Rectal smooth muscle tissue (tissue), 1 donor: Measurements from ENCODE around the gene ETV6.
"Not testable (repeated sequence)": the region's sequence is repeated elsewhere in the genome, so short reads cannot be mapped to it uniquely, and the experiment has no call there.

Experiments used
- H3K27ac ChIP-seq: one replicate; pipeline ENCODE4 v1.7.0; 2013; ENCODE audit warnings: low read depth, low read length, inconsistent platforms
- H3K27me3 ChIP-seq: one replicate; pipeline ENCODE4 v1.7.0; 2013; ENCODE audit warnings: low read length; ENCODE audit not compliant: control insufficient read depth, insufficient read depth
- H3K36me3 ChIP-seq: one replicate; pipeline ENCODE4 v1.7.0; 2013; ENCODE audit warnings: low read length; ENCODE audit not compliant: control insufficient read depth, insufficient read depth
- H3K4me1 ChIP-seq: one replicate; pipeline ENCODE4 v1.7.0; 2013; ENCODE audit warnings: low read length; ENCODE audit not compliant: control insufficient read depth, insufficient read depth
- H3K4me3 ChIP-seq: one replicate; pipeline ENCODE4 v1.7.0; 2013; ENCODE audit warnings: low read length
- H3K9ac ChIP-seq: one replicate; pipeline ENCODE4 v1.7.0; 2013; ENCODE audit warnings: low read length

ETV6 gene

DNA sequence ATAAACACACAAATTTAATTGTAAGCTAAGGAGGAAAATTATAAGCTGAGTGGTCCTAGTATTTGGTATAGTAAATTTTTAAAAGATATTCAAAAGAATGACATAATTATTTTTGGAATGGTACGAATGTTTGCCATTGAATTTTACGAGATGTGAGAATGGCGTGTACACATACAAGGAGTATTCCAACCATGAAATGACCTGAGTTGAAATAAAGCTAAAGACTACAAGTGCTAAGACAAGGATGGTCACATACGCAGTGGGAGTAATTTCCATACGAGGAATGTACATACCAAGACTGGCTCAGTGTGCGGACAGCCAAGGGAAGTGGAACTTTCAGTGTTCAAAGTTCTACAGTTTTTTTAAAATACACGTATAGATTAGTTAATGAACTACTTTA, 21.1 kb upstream of the ETV6 start:
- Histone ChIP-seq H3K4me3 (no peak overlapping the region), H3K36me3 (no peaks in the 10 kb centered on the region), H3K27me3 (no peaks in the 10 kb centered on the region), H3K9ac (no peak overlapping the region), H3K4me1 (no peaks in the 10 kb centered on the region), H3K27ac (no peak overlapping the region)

DNA sequence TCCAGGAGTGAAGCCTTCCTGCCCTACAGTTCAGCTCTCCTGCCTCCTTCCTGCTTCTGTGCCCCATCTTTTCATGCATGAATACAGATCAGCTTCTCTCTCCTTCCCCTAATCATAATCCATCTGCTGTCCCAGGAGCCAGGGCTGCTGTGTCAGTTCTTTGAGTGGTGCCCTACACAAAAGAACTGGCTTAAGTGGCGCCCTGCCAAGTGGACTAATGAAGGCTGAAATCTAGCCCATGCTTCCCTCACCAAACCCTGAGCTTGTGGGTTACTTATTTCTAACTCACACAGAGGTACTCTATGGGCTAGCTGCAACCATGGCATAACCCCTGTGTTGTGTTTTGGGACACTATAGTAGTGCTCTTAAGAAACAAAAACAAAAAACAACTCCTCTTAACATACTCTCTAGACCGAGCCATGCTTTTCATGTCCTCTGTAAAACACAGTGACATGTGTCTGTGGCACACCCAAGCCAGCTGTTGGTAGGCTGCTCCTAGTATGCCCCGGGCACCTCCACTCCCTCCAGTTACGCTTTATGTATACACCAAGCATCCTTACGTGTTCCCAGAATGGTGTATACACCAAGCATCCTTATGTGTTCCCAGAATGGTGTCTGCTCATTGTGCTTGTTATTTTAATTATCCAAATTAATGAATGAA, 19.3 kb upstream of the ETV6 start:
- Histone ChIP-seq H3K9ac (no peak overlapping the region), H3K4me3 (no peak overlapping the region), H3K4me1 (no peaks in the 10 kb centered on the region), H3K36me3 (no peaks in the 10 kb centered on the region), H3K27ac (no peak overlapping the region), H3K27me3 (no peaks in the 10 kb centered on the region)

DNA sequence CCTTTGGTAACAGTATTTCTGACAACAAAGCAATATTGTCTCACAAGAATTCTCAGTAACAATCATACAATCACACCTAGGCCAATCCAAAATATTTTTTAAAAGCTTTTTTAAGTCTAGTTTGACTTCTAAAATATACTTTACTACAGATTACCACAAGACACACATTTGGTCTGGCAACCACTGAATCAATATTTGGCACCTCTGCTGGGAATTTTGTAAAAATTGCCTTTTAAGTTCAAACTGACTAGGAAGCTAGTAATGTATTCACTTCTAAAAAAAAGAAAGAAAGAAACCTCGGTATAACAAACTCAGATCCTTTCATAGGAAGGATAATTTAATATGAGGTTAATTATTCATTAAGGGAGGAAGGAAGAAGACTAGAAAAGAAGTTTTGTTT, 18.2 kb upstream of the ETV6 start:
- Histone ChIP-seq H3K36me3 (no peaks in the 10 kb centered on the region), H3K4me3 (no peak overlapping the region), H3K4me1 (no peaks in the 10 kb centered on the region), H3K27ac (no peak overlapping the region), H3K9ac (no peak overlapping the region), H3K27me3 (no peaks in the 10 kb centered on the region)

DNA sequence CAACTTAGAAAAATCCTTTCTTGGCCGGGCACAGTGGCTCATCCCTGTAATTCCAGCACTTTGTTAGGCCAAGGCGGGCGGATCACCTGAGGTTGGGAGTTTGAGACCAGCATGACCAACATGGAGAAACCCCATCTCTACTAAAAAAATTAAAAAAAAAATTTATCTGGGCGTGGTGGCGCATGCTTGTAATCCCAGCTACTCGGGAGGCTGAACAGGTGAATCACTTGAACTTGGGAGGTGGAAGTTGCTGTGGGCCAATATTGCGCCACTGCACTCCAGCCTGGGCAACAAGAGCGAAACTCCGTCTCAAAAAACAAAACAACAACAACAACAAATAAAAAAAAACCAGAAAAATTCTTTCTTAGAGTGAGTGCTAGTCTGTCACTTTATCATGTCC, 17.6 kb upstream of the ETV6 start:
- not testable (repeated sequence) for H3K4me3 ChIP-seq, H3K4me1 ChIP-seq, H3K27ac ChIP-seq, H3K36me3 ChIP-seq, H3K27me3 ChIP-seq, H3K9ac ChIP-seq

DNA sequence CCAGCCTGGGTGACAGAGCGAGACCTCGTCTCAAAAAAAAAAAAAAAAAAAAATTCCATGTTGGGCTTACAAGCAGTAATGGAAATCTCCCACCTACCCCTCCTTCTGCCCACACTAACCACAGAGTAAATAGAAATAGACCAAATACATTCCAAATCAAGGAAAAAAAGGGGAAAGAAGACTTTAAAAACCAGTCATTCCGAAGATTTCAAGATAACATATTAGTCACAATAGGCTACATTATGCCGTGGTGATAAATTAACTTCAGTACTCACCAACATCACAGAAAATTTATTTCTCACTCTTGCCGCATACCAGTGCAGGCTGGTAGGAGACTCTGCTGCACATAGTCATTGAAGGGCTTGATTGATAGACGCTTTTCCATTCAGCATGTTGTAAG, 15.5 kb upstream of the ETV6 start:
- no peaks in the 10 kb centered on the region for H3K27me3 ChIP-seq

DNA sequence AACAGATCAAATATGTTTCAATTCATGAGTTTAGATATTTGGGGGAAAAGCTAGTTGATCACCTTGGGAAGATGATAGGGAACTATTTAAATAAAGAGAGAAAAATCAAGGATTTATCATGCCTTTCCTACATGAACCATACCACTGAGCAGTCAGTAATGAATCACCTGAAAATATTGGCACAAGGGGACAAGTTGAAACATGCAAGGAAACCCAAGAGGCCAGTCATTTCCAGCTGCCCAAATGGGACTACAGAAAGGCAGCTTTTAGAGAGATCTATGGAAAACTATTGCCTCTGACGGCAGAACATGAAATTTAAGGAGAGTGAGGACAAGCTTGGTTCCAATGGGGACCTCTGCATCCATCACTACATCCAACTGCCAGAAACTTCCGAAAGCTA, 14.1 kb upstream of the ETV6 start:
- Histone ChIP-seq H3K36me3 (no peaks in the 10 kb centered on the region), H3K27ac (no peak overlapping the region), H3K27me3 (no peaks in the 10 kb centered on the region), H3K4me3 (no peak overlapping the region), H3K4me1 (no peaks in the 10 kb centered on the region), H3K9ac (no peak overlapping the region)

More for the DNA sequence above, 15.5 kb upstream of the ETV6 start:
- no peaks in the 10 kb centered on the region for H3K36me3 ChIP-seq
- no peak overlapping the region for H3K27ac ChIP-seq
- H3K9ac ChIP-seq = no peak overlapping the region
- no peak overlapping the region for H3K4me3 ChIP-seq
- H3K4me1 ChIP-seq = no peaks in the 10 kb centered on the region

DNA sequence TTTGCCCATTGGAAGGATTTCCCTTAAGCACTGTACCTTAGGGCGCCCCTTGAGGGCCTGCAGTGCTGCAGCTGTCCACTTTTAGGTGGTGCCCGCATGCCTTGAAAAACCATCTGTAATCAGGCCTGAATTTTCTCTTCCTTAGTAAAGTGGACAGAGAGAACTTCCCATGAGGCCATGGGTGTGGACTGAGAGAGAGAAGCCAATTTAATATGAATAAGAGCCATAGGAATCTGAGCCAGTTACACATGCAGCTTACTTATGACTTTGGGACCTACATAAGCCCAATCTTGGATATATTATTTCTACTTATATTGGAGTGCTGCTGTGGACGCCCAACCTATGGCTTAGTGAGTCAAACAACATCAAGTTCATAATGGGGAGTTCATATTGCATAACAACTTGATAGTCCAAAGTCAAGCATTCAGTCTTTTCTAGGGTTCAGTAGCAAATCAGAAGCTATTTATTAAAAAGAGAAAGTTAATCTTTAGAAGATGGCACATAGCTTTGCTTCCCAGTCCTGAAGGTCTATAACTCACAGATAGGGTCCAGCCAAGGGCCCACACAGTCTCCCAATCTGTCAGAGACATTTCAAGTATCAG, 11.1 kb upstream of the ETV6 start:
- Histone ChIP-seq H3K36me3 (no peaks in the 10 kb centered on the region), H3K9ac (no peak overlapping the region), H3K4me3 (no peak overlapping the region), H3K27ac (no peak overlapping the region), H3K27me3 (no peaks in the 10 kb centered on the region), H3K4me1 (no peaks in the 10 kb centered on the region)

DNA sequence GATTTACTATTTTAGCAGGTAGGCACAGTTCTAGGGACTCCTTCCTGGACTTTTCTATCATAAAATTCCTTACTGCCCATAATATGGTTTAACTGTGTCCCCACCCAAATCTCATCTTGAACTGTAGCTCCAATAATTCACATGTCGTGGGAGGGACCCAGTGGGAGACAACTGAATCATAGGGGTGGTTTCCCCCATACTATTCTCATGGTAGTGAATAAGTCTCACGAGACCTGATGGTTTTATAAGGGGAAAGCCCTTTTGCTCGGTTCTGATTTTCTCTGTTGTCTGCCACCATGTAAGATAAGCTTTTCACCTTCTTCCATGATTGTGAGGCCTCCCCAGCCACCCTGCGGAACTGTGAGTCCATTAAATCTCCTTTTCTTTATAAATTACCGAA, 10.0 kb upstream of the ETV6 start:
- no peak overlapping the region for H3K4me3 ChIP-seq
- H3K4me1 ChIP-seq = no peaks in the 10 kb centered on the region
- no peaks in the 10 kb centered on the region for H3K36me3 ChIP-seq
- H3K27ac ChIP-seq = no peak overlapping the region
- H3K27me3 ChIP-seq = no peaks in the 10 kb centered on the region
- no peak overlapping the region for H3K9ac ChIP-seq

DNA sequence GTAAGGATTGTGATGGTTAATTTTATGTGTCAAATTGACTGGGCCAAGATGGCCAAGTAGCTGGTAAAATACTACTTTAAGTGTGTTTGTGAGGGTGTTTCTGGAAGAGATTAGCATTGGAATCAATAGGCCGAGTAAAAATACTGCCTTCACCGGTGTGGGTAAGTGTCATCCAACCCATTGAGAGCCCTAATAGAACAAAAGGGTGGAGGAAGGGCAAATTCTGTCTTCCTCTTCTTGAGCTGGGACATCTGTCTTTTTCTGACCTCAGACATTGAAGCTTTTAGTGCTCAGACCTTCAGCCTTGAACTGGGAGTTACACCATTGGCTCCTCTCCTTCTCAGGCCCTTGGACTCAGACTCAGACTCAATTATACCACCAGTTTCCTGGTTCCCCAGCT, 8.0 kb upstream of the ETV6 start:
- no peak overlapping the region for H3K9ac ChIP-seq
- no peak overlapping the region for H3K4me3 ChIP-seq
- H3K27me3 ChIP-seq = no peaks in the 10 kb centered on the region
- H3K4me1 ChIP-seq = no peaks in the 10 kb centered on the region
- H3K36me3 ChIP-seq = no peaks in the 10 kb centered on the region
- no peak overlapping the region for H3K27ac ChIP-seq

DNA sequence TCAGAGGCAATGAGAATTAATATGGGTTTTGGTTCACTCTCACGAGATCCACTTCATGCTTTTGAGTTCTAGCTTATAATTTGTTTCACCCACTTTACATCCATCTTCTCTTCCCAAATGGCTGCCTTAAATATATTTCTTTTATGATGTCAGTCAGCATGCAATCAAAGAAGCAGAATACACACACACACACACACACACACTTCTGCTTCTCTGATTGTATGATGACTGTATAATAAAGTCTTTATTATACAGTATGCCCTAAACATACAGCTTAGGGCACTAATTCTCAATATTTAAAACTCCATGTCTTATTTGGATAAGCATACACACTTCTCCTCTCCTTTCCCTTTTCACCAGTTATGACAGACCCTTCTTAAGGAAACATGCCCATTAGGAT, 6.7 kb upstream of the ETV6 start:
- H3K27me3 ChIP-seq = no peaks in the 10 kb centered on the region
- H3K9ac ChIP-seq = no peak overlapping the region
- no peak overlapping the region for H3K4me3 ChIP-seq
- H3K36me3 ChIP-seq = no peaks in the 10 kb centered on the region
- no peaks in the 10 kb centered on the region for H3K4me1 ChIP-seq
- no peak overlapping the region for H3K27ac ChIP-seq

DNA sequence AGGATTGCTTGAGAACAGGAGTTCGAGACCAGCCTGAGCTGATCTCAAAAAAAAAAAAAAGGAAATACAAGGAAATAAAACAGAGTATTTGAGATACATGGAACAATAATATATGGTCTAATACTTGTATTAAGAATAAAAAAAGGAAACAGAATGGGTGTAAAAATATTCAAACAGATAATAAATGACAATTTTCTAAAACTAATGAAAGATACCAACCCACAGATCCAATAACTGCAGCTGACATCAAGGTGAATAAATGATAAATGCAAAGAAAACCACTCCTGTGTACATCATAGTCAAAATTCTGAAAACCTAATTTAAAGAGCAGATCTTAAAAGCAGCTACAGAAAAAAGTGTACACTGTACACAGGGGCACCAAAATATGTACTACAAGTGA, 4.1 kb upstream of the ETV6 start:
- Histone ChIP-seq H3K9ac (no peak overlapping the region), H3K36me3 (no peaks in the 10 kb centered on the region), H3K27me3 (no peaks in the 10 kb centered on the region), H3K4me1 (peaks cover 3% of the 10 kb centered on the region), H3K27ac (no peak overlapping the region), H3K4me3 (no peak overlapping the region)

DNA sequence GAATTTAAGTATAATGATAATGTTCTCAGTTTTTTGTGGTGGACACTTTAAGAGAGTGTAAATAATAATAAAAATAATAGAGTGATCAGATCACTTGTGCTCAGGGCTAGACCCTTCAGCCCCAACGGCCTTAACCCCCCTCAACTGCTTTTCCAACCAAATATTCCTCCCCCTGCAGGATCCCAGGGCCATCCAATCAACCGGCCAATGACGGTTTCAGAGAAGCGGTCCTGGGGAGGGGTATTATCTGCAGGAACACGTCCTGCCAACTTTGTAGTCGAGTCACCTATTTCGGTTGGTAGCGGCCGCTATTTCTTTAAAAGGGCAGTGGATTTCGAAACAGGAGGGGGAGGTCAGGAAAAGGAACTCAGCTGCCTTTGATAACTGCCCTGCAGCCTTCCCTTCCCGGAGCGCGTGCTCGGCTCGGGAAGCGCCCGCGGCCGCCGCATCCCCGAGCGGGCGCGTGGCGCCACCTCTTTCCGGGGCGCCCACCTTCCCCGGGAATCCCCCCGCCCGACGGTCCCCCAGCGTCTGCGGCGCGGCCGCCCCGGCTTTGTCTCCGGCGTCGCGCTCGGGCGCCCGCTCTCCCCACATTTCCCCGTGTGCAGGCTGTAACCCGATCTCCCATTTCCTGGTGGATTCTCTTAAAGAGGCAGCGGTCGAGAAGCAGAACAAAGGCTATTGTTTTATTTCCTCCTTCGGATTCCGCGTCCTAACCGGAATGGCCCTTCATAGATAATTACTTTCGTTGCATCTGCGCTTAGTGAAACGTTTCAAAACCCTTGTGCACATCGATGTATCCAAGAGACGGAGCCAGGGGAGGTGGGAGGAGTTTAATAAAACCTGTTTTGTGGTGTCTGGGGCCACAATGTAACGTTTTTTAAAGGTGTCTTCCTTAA, 711 bp upstream of the ETV6 start:
- no peaks in the 10 kb centered on the region for H3K36me3 ChIP-seq
- peak overlapping the region; percentile 66 for H3K9ac ChIP-seq
- no peaks in the 10 kb centered on the region for H3K27me3 ChIP-seq
- peak overlapping the region; percentile 92 for H3K4me3 ChIP-seq
- peaks cover 10% of the 10 kb centered on the region for H3K4me1 ChIP-seq
- peak overlapping the region; percentile 98 for H3K27ac ChIP-seq
